GM23248 (cell line): ENCODE data around the gene BLOC1S3.

Experiments used
- EZH2 ChIP-seq: fragments of 200-600 bp; sonication (generic); IDR thresholded peaks from 2 replicates; pipeline ENCODE4 v1.6.1; 2018; ENCODE audit warnings: antibody characterized with exemption, mild to moderate bottlenecking; ENCODE audit not compliant: insufficient read depth, poor library complexity, severe bottlenecking
- EZH2phosphoT487 ChIP-seq: fragments of 200-600 bp; sonication (generic); IDR thresholded peaks from 2 replicates; pipeline ENCODE4 v1.6.1; 2018; ENCODE audit warnings: antibody characterized with exemption, moderate library complexity, mild to moderate bottlenecking, low read depth; ENCODE audit not compliant: insufficient read depth

- TF ChIP-seq EZH2 (no peak), EZH2phosphoT487 (no peak)
Measured at GRCh38 chr19:45141203-45141900, 37.2 kb upstream of the BLOC1S3 start.
